Activated CD8-positive, alpha-beta memory T cell treated with anti-CD3 and anti-CD28 coated beads for 1 hour (primary cell): ENCODE data around the gene RNF214.

Experiments used
- DNase-seq, 2 donors: peaks; one replicate each; pipeline ENCODE4 v3.0.0-alpha.2; 2020; ENCODE audit warnings: low read depth in 1 of 2; ENCODE audit errors: extremely low read depth in 1 of 2

RNF214 gene

DNA sequence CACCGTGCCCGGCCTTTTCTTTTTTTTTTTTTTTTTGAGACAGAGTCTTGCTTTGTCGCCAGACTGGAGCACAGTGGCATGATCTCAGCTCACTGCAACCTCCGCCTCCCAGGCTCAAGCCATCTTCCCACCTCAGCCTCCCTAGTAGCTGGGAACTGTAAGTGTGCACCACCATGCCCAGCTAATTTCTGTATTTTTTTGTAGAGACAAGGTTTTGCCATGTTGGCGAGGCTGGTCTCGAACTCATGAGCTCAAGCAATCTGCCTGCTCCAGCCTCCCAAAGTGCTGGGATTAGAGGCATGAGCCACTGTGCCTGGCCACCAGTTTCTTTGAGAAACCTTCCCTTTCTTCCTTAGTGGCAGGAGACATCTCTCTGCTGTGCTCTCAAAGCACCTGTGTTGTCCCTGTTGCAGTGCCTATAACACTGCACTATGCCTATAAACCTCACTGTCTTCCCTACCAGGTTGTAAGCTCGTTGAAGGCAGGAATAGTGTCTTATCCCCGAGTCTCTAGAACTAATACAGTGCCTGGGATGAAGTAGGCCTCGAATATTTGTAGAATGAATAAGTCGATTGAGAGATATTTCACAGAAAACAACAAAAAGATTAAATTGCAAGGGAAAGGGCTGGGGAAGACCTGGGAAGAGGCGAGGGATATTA, 19.6 kb upstream of the RNF214 start:
- no peak for DNase-seq

DNA sequence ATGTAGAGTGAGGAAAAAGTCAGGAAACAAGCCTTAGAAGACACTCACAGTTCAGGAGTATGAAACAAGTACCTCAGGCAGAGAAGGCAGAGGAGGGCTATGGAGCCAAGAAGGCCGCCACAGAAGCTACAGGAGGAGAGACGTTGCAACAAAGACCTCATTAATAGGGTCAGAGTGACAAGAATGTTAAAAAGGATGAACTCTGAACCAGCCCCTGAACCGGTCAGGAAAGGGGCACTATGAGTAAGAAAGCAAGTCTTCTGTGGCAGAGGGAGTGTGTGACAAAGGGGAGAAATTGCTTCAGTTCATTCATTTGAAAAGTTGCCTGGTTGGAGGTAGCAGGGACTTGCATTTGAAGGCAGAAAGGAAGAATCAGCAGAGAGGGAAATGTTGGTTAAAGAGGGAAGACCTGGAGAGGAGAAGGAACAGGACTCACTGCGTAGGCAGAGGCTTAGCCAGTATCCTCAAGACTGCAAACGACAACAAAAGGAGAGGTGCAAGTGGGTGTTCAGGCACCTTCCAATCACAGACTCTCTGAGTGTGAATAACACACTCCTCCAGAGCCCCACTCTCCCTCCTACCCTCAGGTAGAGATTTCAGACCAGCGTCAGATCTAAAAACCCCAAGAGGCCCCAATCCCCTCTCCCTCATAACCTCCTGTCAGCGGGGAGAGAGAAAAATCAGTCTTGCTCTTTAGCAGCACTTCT, 17.9 kb upstream of the RNF214 start:
- no peak for DNase-seq

DNA sequence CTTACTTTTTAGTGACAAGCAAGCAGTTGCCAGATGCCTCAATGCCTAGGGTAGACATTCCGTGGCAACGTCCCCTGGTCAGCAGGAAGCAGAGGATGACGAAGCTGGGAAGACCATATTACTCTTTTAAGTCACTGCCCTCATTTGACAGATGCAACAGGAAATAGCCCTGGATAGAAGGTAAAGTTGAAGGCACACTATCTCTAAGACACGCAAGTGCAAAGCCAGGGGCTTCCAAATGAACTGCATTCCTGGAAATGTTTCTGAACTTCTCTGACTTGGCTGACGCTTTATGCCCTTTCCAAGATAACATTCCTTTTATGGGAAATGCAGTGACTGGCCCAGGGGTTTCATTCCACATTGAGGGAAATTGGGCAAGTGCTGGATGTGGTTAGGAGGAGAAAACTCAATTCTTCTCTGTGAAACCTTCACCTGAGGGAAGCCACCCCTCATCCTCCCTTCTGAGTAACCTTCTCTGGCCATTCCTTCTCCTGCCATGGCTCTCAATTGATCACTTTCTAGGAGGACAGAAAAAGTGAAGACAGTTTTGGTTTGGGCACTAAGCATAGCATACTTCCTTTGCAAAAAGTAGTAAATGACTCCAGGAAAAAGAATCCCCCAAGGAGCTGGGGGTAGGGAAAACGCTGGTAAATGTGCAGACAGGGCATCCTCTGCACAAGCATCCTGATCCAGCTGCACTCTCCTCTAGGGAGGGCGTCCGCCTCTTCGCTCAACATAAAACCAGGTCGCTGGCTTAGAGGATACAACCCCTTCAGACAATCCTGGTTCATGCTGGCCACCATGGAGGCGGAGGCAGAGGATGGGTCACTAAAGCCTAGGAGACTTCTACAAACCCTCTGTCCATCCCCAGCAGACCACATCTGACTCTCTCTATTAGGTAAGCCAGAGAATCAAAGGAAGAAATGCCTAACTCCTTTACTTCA, 15.1 kb upstream of the RNF214 start:
- no peak for DNase-seq

DNA sequence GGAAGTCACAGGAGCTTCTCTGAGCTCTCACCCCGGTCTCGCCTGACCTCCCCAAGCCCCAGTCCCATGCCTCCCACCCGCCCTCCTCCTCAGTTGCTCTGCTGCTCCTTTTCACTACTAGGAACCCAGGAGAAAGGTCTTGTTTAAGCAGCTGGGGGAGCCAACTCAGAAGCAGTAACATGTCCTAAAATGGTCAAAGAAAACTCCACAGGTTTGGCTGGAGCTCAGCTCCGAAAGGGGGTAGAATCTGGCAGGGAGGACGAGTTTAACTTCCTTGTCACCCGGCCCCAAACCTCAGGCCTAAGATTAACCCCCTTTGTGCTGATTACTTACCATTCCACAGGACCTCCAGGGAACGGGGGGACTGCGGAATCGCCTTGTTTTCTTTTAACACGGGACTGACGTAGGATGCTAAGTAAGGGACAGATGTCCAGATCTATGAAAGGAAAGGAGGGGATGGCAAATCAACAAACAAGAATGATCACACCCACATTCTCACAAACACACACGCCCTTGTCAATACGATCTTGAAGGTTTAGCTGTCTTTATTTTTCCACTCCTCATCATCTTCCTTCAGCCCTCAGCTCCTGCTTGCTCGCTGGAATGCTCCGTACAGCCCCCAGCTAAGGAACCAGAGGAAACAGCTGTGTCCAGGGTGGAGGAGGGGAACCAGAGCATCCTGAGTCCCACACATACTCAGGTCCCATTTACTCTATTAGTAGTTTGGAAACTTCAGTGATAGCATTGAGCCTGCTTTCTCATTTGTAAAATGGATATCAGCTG, 14.1 kb upstream of the RNF214 start:
- no peak for DNase-seq

DNA sequence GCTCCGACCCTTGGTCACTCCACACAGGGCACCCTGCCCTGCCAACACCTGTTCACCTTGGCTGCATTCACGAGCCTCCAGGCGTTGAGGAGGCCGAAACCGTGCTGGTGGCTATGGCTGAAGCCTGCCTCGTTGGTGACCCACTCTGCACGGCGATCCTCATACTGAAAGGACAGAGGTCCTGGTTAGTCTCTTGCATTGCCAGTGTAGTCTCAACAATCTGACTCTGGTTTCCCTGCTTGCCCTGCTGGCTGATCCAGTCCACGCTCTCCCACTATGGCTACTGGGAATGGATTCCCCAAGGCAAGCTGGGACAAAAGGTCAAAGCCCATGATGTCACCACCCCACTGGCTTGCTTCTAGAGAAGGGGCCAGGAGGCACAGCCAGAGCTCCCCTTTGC, 13.5 kb upstream of the RNF214 start:
- no peak for DNase-seq

DNA sequence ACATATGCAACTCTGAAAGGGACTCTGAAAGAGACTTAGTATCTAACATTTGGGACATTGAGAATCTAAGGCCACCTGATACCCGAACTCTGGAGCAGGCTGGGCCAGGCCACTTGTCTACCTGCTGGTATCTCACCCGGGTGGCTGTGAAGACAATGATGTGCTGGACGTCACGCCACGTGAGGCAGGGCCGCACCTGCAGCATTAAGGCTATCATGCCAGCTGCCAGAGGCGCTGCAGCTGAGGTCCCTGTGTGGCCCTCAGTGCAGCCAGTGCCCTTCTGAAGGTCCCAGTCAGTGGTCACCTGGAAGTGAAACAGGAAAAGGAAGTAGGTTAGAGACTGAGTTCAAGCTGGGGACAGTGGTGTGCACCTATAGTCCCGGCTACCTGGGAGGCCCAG, 13.0 kb upstream of the RNF214 start:
- no peak for DNase-seq

DNA sequence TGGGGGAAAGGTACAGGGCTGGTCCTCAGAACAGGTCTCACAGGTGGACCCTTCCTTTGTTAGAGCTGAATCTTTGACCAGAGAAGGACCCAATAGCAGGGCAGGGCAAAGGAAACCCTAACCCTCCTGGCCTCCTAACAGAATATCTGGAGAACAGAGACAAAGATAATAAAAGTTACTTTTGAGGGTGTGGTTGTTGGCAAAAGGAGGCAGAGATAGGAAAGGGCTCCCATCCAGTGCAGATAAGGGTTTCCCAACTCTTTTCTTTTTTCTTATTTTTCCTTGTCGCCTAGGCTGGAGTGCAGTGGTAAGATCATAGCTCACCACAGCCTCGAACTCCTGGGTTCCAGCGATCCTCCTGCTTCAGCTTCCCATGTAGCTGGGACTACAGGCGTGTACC, 12.5 kb upstream of the RNF214 start:
- no peak for DNase-seq

DNA sequence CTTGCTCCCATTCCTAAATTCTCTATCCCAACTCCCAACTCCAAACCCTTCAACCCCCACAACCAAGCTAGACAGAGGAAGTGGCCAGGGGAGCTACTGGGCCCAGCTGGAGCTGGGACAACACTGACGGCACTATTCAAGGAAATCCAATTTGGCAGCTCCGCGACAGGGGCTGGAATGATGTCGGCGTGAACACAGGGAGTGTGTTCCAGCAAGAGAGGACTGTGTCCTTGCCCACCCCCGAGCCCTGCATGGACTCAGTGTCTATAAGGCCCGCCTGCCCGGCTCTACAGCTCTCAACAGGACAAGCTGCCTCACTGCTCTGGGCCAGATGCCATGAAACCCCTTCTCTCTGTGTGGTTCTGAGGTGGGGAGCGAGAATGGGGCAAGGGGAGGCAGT, 11.9 kb upstream of the RNF214 start:
- no peak for DNase-seq

DNA sequence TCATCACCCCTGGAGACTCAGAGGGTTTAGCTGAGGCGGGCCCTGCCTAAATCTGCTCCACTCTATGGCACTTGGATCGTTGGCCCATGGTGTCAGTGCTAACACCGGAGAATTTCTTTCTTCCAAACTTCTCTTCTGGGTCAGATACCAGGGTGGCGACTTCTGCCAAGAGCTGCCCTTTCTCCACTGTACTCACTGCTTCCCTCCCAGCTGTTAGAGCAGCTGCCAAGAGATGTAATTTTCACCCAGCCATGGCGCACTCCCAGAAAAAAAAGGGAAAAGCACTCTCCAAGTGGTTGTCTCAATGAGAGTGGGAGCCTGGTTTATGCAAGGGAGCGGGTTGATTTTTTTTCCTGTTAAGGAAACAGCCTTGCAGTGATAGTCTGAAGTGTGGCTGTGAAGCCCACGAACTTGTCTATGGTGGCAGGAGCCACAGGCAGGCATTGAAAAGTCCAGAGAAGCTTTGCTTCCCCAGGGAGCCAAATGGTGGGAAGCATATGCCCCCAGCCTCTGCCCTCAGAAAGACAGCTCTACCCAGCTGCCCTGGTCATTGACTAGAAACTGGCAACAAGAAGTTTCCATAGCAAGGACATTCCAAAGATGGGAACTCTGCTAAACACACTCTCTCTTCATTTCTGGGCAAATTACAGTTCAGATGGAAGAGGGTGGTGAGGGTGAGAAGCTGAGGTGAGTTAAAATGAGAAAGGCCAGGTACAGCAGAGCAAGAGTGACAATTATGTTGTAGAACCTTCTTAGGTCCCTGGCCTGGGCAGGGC, 11.3 kb upstream of the RNF214 start:
- no peak for DNase-seq

DNA sequence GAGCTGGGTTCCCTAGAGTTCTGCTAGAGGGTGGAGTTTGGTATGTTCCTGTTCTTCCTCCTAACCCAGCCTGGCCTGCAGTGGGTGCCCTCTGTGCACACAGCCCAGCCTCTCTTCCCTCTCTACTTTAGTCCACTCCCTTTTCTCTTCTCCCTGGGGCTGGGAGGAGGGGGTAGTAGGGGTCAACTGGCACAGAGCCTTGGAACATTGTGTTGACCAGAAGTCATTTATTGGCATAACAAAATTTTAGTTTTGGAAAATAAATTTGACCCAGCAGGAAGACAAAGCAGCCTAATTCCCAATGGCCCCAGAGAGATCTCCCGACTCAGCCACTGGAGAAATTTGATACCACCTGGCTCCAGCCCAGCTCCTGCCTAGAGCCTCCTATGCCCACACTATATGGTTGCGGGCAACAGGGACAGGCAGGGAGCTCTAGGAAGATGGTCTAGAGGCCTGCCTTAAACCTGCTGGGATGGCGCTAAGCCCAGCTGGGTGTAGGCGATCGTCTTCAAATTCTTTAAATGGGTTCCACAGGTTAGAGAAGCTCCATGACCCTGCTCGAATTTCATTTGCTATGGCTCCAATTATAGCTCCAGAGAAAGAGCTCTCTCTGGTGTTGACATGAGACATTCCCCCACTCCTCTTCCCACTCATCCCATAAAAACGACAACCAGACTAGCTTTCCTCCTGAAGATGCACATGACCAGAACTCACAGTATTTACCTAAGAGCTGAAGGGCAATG, 10.5 kb upstream of the RNF214 start:
- no peak for DNase-seq

DNA sequence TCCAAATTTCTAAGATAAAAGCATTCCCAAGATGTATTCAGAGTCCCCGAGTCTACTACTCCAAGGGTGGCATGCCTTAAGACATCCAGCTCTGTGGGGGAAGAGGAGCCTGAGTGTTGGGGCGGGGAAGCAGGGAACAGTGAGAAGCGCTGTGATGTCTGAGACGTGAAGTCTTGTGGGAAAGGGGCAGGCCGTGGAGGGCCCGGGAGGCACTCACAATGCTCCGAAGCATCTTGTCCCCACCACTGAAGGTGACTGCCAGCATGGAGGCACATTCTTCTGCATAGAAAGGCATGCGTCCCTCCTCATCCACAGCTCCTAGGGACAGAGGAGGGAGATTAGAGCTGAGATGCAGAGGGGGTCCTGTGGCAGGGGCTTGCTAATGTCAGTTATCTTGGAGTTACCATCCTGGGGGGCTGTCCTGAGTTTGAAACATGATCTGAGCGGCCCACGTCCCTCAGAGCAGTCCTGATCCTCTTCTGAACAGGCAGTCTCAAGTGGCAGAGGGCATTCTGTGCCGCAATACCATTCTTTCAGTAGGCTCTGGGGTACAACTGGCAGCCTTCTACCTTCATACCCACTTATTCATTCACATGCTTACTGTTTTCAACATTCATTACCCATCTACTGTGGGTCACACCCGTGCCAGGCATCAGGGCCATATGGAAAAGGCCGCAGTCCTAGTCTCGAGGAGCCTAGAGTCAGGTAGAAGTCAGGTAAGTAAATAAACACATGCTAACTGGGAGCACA, 9.3 kb upstream of the RNF214 start:
- no peak for DNase-seq

DNA sequence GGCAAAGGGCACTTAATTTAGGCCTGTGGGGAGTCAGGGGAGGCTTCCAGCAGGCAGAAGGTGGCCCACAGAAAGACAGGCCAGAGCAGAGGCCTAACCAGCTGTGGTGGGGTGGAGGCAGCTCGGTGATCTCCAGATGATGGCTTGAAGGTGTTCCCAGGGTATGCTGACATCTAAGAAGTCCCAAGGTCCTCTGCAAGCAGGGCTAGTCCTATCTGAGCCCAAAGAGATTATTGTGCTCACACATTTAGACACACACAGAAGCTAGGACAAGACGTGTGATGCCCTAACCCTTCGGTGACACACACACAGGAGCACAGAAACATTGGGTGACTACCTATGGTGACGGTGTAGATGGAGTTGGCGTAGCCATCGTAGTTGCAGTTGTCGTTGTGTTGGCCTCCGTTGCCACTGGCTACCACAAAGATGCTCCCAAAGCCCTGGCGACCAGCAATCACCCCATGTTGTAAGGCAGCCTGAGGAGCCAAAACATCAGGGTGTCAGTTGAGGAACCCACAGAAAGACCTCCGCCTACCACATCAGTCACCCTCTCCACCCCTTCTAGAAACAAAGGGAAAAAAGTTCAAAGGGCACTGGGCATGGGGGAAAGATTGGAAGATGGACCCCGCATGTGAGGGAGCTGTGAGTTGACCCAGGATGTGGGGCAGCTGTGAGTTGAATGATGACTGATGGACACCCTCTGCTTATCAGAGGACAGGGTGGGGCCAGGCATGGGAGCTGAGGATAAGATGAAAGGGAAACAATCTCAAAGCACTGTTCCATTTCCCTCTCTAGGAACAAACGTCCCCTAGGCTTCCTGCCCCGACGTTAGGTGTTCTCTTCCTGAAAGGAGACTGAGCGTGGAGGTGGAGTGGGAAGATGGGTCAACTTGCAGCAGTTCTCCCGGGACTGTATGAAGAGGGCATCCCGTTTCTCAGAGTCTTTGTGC, 8.5 kb upstream of the RNF214 start:
- DNase-seq: no peak

DNA sequence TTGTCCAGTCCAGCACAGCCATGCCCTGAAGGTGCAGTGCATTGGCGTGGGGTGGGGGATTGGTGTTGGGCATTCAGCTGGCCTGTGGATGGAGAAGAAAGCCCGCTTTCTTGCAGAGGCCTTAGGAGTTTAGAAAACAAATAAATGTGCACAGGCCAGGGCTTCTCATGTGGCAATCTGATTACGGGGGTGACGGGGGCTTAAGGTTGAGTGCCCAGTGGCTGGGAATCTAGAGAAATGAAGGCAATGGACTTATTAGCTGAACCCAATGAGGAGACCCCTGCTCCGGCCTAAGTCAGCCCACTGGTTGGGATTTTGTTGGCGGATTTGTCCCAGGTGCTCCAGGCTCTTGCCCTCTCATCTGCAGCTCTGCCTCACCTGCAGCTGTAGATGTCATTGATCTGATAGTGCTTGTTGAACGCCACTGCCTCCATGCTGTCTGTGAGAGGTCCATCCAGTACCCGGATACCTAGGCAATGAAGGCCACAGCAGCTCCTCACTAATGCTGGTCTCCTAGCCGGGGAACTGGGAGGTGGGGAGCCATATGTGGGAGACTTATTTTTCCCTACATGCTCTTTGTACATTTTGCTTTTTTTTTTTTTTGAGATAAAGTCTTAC, 6.8 kb upstream of the RNF214 start:
- no peak for DNase-seq

DNA sequence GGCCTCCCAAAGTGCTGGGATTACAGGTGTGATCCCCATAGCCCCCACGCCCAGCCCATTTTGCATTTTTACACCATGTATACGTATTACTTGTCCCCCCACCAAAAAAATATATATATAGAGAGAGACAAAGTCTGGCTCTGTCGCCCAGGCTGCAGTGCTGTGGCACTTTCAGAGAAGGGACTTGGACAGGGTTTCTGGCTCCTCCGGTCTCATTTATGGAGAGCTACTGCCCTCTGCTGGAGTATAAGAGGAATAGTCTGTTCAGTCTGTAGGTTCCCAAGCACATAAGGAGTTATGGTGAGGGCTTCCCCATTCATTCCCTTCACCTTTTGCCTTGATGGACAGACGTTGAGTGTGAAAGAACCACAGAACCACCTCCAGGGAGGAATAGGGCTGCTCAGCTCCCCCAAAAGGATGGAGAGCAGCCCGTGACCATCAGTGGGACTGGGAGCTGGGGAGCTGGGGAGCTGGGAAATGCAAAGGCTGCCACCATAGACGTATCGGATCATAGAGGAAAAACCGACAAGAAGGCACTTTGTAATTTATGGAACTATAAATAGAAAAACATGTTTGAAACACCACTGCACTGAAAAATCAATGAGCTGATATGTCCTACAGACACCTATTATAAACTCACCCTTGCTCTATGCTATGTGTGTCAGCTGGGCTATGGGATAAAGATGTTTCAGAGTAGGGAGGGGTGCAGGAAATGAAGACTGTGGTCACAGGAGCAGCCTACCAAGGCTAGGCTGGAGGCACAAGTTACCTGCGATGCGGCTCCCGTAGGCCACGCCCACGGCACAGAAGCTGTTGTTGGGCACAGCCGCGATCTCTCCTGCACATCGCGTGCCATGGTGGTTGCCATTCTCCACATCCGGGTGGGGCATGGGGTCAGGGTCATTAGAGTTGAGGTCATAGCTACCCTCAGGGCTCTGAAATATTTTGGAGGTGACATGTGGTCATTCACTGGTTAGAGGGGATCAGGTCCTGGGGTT, 5.8 kb upstream of the RNF214 start:
- DNase-seq: no peak

DNA sequence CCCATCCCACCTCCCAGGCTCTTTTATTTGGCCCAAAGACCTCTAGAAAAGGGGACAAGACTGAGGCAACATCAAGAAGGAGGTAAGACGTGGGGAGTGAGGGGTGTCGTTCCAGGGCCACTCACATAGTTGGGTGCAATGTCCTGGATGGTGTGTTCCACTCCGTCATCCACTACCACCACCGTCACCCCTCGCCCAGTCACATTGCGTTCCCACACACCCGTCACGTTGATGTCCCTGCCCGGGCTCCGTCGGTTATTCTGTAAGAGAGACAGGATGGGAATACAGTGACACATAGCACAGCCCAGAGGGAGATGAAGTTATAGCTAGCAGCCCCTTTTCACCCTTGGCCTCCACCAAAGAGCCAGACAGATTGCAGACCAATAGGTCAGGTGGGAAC, 4.4 kb upstream of the RNF214 start:
- no peak for DNase-seq

DNA sequence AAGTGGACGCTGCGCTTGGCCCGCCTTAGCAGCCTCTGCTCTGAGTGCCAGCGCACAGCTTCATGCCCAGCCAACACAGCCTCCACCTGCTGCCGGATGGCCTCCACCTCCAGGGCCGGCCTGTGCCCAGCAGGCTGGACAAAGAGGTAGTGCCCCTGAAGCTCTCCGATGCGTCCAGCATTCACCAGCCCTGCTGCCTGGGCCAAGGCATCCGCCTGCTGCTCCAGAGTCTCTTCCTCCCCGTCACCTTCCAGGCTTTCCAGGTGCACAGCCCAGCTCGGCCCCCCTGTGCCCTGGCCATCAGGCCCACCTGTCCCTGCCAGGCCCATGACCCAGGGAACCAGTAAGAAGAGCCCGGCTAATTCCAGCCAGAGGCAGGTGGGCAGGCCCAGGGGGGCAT, 3.1 kb upstream of the RNF214 start:
- no peak for DNase-seq
